Hepatocyte (in vitro differentiated cells): ENCODE results near the gene FSCN2. TPM values are rescaled to one million over a fixed set of nuclear protein-coding genes. Genes with fewer than 3 reads are reported as not detected.

Experiments
- DNase-seq: peaks from one replicate; pipeline ENCODE4 v3.0.0-alpha.2; 2016; ENCODE audit warnings: low spot score
- H2AFZ ChIP-seq: fragments of 200-600 bp; sonication (generic); 2 replicates; pipeline ENCODE4 v1.6.0; 2016; ENCODE audit warnings: antibody characterized with exemption, mild to moderate bottlenecking
- H3K27ac ChIP-seq: fragments of 200-600 bp; sonication (generic); 2 replicates; pipeline ENCODE4 v1.5.1; 2016; ENCODE audit warnings: mild to moderate bottlenecking
- H3K27me3 ChIP-seq: fragments of 200-600 bp; sonication (generic); 2 replicates; pipeline ENCODE4 v1.6.1; 2016
- H3K36me3 ChIP-seq: fragments of 200-600 bp; sonication (generic); replicated peaks from 2 replicates; pipeline ENCODE4 v1.5.1; 2016; ENCODE audit warnings: low read depth; ENCODE audit not compliant: insufficient read depth
- H3K4me1 ChIP-seq: fragments of 200-600 bp; sonication (generic); 2 replicates; pipeline ENCODE4 v1.5.1; 2016; ENCODE audit warnings: mild to moderate bottlenecking, moderate library complexity; ENCODE audit not compliant: insufficient read depth
- H3K4me2 ChIP-seq: fragments of 200-600 bp; sonication (generic); 2 replicates; pipeline ENCODE4 v1.6.0; 2016
- H3K4me3 ChIP-seq: fragments of 200-600 bp; sonication (generic); 2 replicates; pipeline ENCODE4 v1.5.1; 2016; ENCODE audit warnings: mild to moderate bottlenecking
- H3K79me2 ChIP-seq: fragments of 200-600 bp; sonication (generic); 2 replicates; pipeline ENCODE4 v1.6.0; 2017; ENCODE audit warnings: mild to moderate bottlenecking
- H3K9me2 ChIP-seq: fragments of 200-600 bp; sonication (generic); replicated peaks from 2 replicates; pipeline ENCODE4 v1.6.0; 2017; ENCODE audit warnings: mild to moderate bottlenecking; ENCODE audit not compliant: insufficient read depth
- H3K9me3 ChIP-seq: fragments of 200-600 bp; sonication (generic); 2 replicates; pipeline ENCODE4 v1.5.1; 2016; ENCODE audit warnings: low read depth, mild to moderate bottlenecking
- H4K20me1 ChIP-seq: fragments of 200-600 bp; sonication (generic); 2 replicates; pipeline ENCODE4 v1.6.0; 2016; ENCODE audit warnings: mild to moderate bottlenecking; ENCODE audit not compliant: insufficient read depth, poor library complexity, severe bottlenecking
- EZH2 ChIP-seq: fragments of 200-600 bp; sonication (generic); IDR thresholded peaks from 2 replicates; pipeline ENCODE4 v1.6.1; 2016; ENCODE audit warnings: antibody characterized with exemption, mild to moderate bottlenecking, borderline replicate concordance
- EZH2phosphoT487 ChIP-seq: fragments of 200-600 bp; sonication (generic); IDR thresholded peaks from one replicate; pipeline ENCODE4 v1.6.1; 2018; ENCODE audit warnings: antibody characterized with exemption, mild to moderate bottlenecking, low read depth, moderate library complexity; ENCODE audit not compliant: unreplicated experiment, severe bottlenecking
- WGBS: methylation state at CpG from one replicate; pipeline ENCODE4 v1.1.6; 2016; ENCODE audit warnings: low lambda C conversion rate; ENCODE audit errors: missing lambda C conversion rate; 5-methylcytosine and 5-hydroxymethylcytosine counted together
- polyA plus RNA-seq: library from polyadenylated mRNA; unstranded; fragments of >200 nt; fragmentation: Nextera tagmentation; extraction: Ambion mirVana; gene quantifications from 2 replicates; pipeline ENCODE4 v1.2.1, GENCODE V29; 2016
- total RNA-seq: library from RNA; depleted of rRNA; stranded (reverse); fragments of >200 nt; gene quantifications from 2 replicates; pipeline ENCODE4 v1.2.3, GENCODE V29; 2014
- TF ChIP-seq, protein P1 (sequence below): fragments of 200-600 bp; sonication (generic); IDR thresholded peaks from 2 replicates; pipeline ENCODE4 v1.5.1; 2016; ENCODE audit warnings: antibody characterized with exemption, mild to moderate bottlenecking; ENCODE audit not compliant: poor library complexity

FSCN2 gene
- total and polyA plus RNA-seq, 2 experiments from 2014 or later: 0.40 to 3.7 TPM

DNA sequence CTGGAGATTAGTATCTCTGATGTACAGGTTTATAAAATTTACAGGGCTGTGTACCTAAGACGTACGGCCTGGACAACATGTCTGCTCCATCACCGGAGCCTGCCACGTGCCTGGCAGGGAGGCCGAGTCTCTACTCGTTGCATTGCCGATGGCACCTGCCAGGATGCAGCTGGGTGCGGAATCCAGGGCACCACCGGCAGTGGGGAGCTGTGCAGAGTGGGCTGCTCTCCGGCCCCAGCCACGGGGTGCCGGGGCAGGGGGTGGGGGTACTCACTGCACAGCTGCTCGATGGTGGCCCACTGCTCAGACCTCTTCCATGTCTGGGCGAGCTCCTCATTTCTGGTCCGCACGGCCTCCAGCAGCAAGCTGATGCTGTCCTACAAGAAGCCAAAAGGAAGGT lies 37.1 kb downstream of the FSCN2 start:
- H3K4me2 ChIP-seq: no peak overlapping the region
- WGBS: 98% methylated on average over 13 of the region's 16 CpGs
- H3K27ac ChIP-seq: peak overlapping the region; percentile 89
- H3K4me3 ChIP-seq: no peak overlapping the region
- no peaks in the 10 kb centered on the region for H3K27me3 ChIP-seq
- no peaks in the 10 kb centered on the region for H3K9me3 ChIP-seq
- TF ChIP-seq EZH2 (no peak), EZH2phosphoT487 (no peak)
- TF ChIP-seq, protein P1, sequence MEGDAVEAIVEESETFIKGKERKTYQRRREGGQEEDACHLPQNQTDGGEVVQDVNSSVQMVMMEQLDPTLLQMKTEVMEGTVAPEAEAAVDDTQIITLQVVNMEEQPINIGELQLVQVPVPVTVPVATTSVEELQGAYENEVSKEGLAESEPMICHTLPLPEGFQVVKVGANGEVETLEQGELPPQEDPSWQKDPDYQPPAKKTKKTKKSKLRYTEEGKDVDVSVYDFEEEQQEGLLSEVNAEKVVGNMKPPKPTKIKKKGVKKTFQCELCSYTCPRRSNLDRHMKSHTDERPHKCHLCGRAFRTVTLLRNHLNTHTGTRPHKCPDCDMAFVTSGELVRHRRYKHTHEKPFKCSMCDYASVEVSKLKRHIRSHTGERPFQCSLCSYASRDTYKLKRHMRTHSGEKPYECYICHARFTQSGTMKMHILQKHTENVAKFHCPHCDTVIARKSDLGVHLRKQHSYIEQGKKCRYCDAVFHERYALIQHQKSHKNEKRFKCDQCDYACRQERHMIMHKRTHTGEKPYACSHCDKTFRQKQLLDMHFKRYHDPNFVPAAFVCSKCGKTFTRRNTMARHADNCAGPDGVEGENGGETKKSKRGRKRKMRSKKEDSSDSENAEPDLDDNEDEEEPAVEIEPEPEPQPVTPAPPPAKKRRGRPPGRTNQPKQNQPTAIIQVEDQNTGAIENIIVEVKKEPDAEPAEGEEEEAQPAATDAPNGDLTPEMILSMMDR: no peak
- H2AFZ ChIP-seq: no peak overlapping the region
- peaks cover 30% of the 10 kb centered on the region for H3K4me1 ChIP-seq
- no peaks in the 10 kb centered on the region for H4K20me1 ChIP-seq
- DNase-seq: no peak
- H3K79me2 ChIP-seq: no peaks in the 10 kb centered on the region
- H3K36me3 ChIP-seq: no peaks in the 10 kb centered on the region
- H3K9me2 ChIP-seq: no peaks in the 10 kb centered on the region

DNA sequence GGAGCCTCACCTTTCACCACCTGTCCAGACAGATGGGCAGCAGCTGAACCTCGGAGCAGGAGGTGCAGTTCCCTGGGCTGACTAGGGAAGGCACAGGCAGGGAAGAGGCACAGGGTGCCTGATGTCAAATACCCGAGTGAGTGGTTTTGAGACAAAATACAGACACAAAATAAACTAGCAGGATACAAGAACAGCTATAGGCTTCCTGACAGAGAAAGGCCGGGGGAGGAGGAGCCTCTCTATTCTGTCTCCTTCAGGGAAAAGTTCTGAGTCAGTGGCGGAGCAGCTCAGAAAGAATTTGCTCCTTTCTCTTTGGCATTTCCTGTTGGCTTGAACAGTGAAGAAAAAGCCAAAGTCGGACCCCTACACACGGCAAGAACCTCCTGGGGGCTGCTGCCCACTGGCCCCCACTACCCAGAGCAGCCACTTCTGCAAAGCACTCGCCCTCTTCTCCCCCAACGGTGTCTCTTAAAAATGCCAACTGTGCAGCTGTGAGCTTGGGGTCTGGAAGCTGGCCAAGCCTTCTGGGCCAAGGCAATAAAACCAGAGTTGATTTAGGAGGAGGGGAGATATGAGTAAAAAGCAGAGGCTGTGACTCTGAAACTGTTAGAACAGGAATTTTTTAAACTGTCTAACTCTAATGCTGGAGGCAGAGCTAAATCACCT lies 38.4 kb downstream of the FSCN2 start:
- WGBS: 31% methylated on average over 8 of the region's 8 CpGs
- Histone ChIP-seq H3K9me2 (no peaks in the 10 kb centered on the region), H3K79me2 (no peaks in the 10 kb centered on the region), H3K4me2 (peak overlapping the region; percentile 72), H2AFZ (no peak overlapping the region), H3K4me1 (peaks cover 30% of the 10 kb centered on the region), H4K20me1 (no peaks in the 10 kb centered on the region), H3K4me3 (no peak overlapping the region), H3K27ac (peak overlapping the region; percentile 89), H3K9me3 (no peaks in the 10 kb centered on the region), H3K36me3 (no peaks in the 10 kb centered on the region), H3K27me3 (no peaks in the 10 kb centered on the region)
- TF ChIP-seq EZH2phosphoT487 (no peak), EZH2 (no peak)
- TF ChIP-seq, protein P1: no peak
- peak; percentile 83 for DNase-seq

DNA sequence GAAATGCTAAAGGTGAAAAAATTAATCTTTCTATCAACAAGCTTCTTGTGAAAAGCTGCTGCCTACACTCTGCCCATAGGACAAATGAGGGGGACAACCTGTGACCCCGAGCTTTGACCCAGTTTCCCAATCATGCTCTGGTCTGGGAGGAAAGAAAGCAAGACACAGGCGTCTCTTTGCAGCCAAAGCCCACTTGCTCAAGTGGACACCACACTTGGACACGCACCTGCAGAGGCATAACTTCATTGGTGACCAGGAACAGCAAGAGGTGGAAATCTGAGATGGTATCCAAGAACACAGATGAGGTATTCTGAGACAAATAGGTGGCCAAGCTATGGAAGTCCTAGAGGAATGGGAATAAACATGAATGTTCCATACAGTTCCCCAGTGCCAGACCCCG lies 39.0 kb downstream of the FSCN2 start:
- 82% methylated on average over 4 of the region's 4 CpGs for WGBS
- H2AFZ ChIP-seq: no peak overlapping the region
- no peak overlapping the region for H3K4me3 ChIP-seq
- H4K20me1 ChIP-seq: no peaks in the 10 kb centered on the region
- H3K79me2 ChIP-seq: no peaks in the 10 kb centered on the region
- no peak for TF ChIP-seq EZH2
- no peak for TF ChIP-seq EZH2phosphoT487
- TF ChIP-seq, protein P1: no peak
- peak overlapping the region; percentile 72 for H3K4me2 ChIP-seq
- DNase-seq: no peak
- no peaks in the 10 kb centered on the region for H3K9me3 ChIP-seq
- peaks cover 30% of the 10 kb centered on the region for H3K4me1 ChIP-seq
- H3K36me3 ChIP-seq: no peaks in the 10 kb centered on the region
- no peaks in the 10 kb centered on the region for H3K9me2 ChIP-seq
- H3K27me3 ChIP-seq: no peaks in the 10 kb centered on the region
- peak overlapping the region; percentile 89 for H3K27ac ChIP-seq
